Uterus (tissue), 4 donors: Measurements from ENCODE around the gene ACMSD. TPM values are rescaled to one million over a fixed set of nuclear protein-coding genes. Genes with fewer than 3 reads are reported as not detected.
"Not testable (repeated sequence)": the region's sequence is repeated elsewhere in the genome, so short reads cannot be mapped to it uniquely, and the experiment has no call there.

ENCODE experiments used
- DNase-seq, 2 donors: peaks; one replicate each; pipeline ENCODE4 v3.0.0-alpha.2; 2019 to 2020
- H3K27ac ChIP-seq, 2 donors: fragments of 200-600 bp; sonication (generic); 1 replicate in 1 of 2; 2 replicates in 1 of 2; pipeline ENCODE4 v1.5.1; 2016 to 2018
- H3K27me3 ChIP-seq, 2 donors: fragments of 200-600 bp; sonication (generic); one replicate each; pipeline ENCODE4 v1.5.1; 2018 to 2019; ENCODE audit warnings: control low read depth in 1 of 2
- H3K36me3 ChIP-seq, 2 donors: fragments of 200-600 bp; sonication (generic); one replicate each; pipeline ENCODE4 v1.5.1; 2019; ENCODE audit warnings: control low read depth in 1 of 2
- H3K4me1 ChIP-seq, 2 donors: fragments of 200-600 bp; sonication (generic); one replicate each; pipeline ENCODE4 v1.5.1; 2018 to 2019; ENCODE audit warnings: control low read depth in 1 of 2
- H3K4me3 ChIP-seq, 2 donors: fragments of 200-600 bp; sonication (generic); 1 replicate in 1 of 2; 2 replicates in 1 of 2; pipeline ENCODE4 v1.5.1; 2018 to 2019; ENCODE audit warnings: mild to moderate bottlenecking in 1 of 2
- H3K9me3 ChIP-seq, 2 donors: fragments of 200-600 bp; sonication (generic); one replicate each; pipeline ENCODE4 v1.5.1; 2019; ENCODE audit warnings: control low read depth in 1 of 2
- POLR2A ChIP-seq, 2 donors: fragments of 450-650 bp; IDR thresholded peaks; one replicate each; pipeline ENCODE4 v1.6.1; 2016; ENCODE audit warnings: antibody characterized with exemption in 2 of 2, mild to moderate bottlenecking in 1 of 2, moderate library complexity in 1 of 2
- intact Hi-C: fragments of 100-400 bp; cut with DNase I; formaldehyde crosslinking; loops from one replicate; pipeline ENCODE4 v1.15.1; 2023; ENCODE audit warnings: low total_unique reads
- total RNA-seq, 4 donors: library from RNA; depleted of rRNA in 3 of 4; stranded (reverse); fragments of >200 nt in 3 of 4; gene quantifications; one replicate each; pipeline versions ENCODE4 v1.1.0 to v1.2.4, GENCODE V29; 2014 to 2023
- TF ChIP-seq, protein P1 (sequence below), 4 experiments: fragments of 200-600 bp in 2 of 4; fragments of 450-650 bp in 2 of 4; sonication (generic) in 2 of 4; IDR thresholded peaks; one replicate each; pipeline ENCODE4 v1.5.1; 2016 to 2019; ENCODE audit warnings: antibody characterized with exemption in 4 of 4, mild to moderate bottlenecking in 2 of 4, moderate library complexity in 1 of 4
- donor health status: DM: yes; HTN: yes; CAD: no.

ACMSD gene
- total RNA-seq, 4 donors from 2014 or later, result not detected

DNA sequence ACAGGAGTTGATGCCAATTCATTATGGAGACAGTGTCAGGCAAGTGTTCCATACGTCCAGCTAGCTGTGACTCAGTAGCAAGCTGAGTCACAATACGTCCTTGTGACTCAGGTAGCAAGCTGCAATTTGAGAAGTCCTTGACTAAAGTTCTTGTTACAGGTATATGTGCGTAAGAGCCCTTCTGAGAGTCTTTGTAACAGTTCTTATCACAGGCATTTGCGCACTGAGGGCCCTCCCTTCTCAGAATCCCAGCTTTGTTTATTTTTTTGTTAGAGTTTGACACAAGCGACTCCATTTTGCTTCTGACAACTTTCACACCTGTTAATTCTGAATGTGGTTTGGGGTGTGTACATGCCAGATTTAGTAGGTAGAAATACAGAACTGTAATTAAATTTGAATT, 20.1 kb upstream of the ACMSD start:
- TF ChIP-seq POLR2A (IDR thresholded peaks at IDR 0.05), result no peak
- TF ChIP-seq, protein P1, sequence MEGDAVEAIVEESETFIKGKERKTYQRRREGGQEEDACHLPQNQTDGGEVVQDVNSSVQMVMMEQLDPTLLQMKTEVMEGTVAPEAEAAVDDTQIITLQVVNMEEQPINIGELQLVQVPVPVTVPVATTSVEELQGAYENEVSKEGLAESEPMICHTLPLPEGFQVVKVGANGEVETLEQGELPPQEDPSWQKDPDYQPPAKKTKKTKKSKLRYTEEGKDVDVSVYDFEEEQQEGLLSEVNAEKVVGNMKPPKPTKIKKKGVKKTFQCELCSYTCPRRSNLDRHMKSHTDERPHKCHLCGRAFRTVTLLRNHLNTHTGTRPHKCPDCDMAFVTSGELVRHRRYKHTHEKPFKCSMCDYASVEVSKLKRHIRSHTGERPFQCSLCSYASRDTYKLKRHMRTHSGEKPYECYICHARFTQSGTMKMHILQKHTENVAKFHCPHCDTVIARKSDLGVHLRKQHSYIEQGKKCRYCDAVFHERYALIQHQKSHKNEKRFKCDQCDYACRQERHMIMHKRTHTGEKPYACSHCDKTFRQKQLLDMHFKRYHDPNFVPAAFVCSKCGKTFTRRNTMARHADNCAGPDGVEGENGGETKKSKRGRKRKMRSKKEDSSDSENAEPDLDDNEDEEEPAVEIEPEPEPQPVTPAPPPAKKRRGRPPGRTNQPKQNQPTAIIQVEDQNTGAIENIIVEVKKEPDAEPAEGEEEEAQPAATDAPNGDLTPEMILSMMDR (IDR thresholded peaks at IDR 0.05), result no peak
- no peak for DNase-seq
- Histone ChIP-seq H3K36me3 (no peaks in the 10 kb centered on the region), H3K9me3 (no peaks in the 10 kb centered on the region), H3K4me3 (no peak overlapping the region), H3K27ac (no peak overlapping the region), H3K27me3 (no peaks in the 10 kb centered on the region), H3K4me1 (no peaks in the 10 kb centered on the region)
- intact Hi-C loops, result no loop called here

- no peaks in the 10 kb centered on the region for H3K27me3 ChIP-seq
- no peak for DNase-seq
- TF ChIP-seq, protein P1 (IDR thresholded peaks at IDR 0.05), result no peak
- no peak for TF ChIP-seq POLR2A (IDR thresholded peaks at IDR 0.05)
- H3K4me1 ChIP-seq, result no peaks in the 10 kb centered on the region
- H3K4me3 ChIP-seq, result no peak overlapping the region
- H3K27ac ChIP-seq, result no peak overlapping the region
- intact Hi-C loops, result no loop called here
- no peaks in the 10 kb centered on the region for H3K36me3 ChIP-seq
- H3K9me3 ChIP-seq, result no peaks in the 10 kb centered on the region
These were observed 19.1 kb upstream of the ACMSD start for GRCh38 chr2:134819334-134819733.

DNA sequence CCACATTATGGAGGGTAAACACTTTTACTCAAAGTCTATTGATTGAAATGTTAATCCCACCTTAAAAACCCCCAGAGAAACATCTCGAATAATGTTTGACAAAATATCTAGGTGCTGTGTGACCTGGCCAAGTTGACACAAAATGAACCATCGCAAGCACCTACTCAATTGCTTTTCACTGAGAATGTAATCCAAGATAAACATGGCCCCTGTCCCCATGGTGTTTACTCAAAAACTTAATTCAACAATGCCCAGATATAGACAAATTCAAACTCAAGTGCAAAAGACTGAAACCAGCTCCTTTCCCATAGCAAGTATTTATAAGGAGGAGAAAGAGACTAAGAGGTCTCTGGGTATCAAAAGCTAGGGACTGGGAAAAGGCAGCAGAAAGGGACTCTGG, 15.0 kb upstream of the ACMSD start:
- H3K4me3 ChIP-seq, result no peak overlapping the region
- H3K36me3 ChIP-seq, result no peaks in the 10 kb centered on the region
- no peak for TF ChIP-seq POLR2A (IDR thresholded peaks at IDR 0.05)
- TF ChIP-seq, protein P1 (IDR thresholded peaks at IDR 0.05), result no peak
- intact Hi-C loops, result no loop called here
- H3K4me1 ChIP-seq, result no peaks in the 10 kb centered on the region
- DNase-seq, result no peak
- H3K27ac ChIP-seq, result no peak overlapping the region
- no peaks in the 10 kb centered on the region for H3K9me3 ChIP-seq
- no peaks in the 10 kb centered on the region for H3K27me3 ChIP-seq

- DNase-seq, result no peak
- H3K4me1 ChIP-seq, result no peaks in the 10 kb centered on the region
- no peak overlapping the region for H3K4me3 ChIP-seq
- intact Hi-C loops, result no loop called here
- TF ChIP-seq, protein P1 (IDR thresholded peaks at IDR 0.05), result no peak
- no peak for TF ChIP-seq POLR2A (IDR thresholded peaks at IDR 0.05)
- no peaks in the 10 kb centered on the region for H3K9me3 ChIP-seq
- no peak overlapping the region for H3K27ac ChIP-seq
- H3K36me3 ChIP-seq, result no peaks in the 10 kb centered on the region
- H3K27me3 ChIP-seq, result no peaks in the 10 kb centered on the region
These were observed 14.6 kb upstream of the ACMSD start for GRCh38 chr2:134823832-134824231.

DNA sequence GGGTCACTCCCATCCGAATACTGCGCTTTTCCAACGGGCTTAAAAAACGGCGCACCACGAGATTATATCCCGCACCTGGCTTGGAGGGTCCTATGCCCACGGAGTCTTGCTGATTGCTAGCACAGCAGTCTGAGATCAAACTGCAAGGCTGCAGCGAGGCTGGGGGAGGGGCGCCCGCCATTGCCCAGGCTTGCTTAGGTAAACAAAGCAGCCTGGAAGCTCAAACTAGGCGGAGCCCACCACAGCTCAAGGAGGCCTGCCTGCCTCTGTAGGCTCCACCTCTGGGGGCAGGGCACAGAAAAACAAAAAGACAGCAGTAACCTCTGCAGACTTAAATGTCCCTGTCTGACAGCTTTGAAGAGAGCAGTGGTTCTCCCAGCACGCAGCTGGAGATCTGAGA, 12.7 kb upstream of the ACMSD start:
- H3K4me1 ChIP-seq, H3K27me3 ChIP-seq, intact Hi-C loops, DNase-seq, H3K27ac ChIP-seq, H3K36me3 ChIP-seq, H3K4me3 ChIP-seq, H3K9me3 ChIP-seq: not testable (repeated sequence)

- Histone ChIP-seq H3K4me3 (no peak overlapping the region), H3K9me3 (no peaks in the 10 kb centered on the region), H3K4me1 (no peaks in the 10 kb centered on the region), H3K27ac (no peak overlapping the region), H3K27me3 (no peaks in the 10 kb centered on the region), H3K36me3 (no peaks in the 10 kb centered on the region)
- no peak for DNase-seq
- TF ChIP-seq POLR2A (IDR thresholded peaks at IDR 0.05), result no peak
- TF ChIP-seq, protein P1 (IDR thresholded peaks at IDR 0.05), result no peak
- intact Hi-C loops, result no loop called here
These were observed 2.9 kb upstream of the ACMSD start for GRCh38 chr2:134835471-134835870.
